Neural cell (in vitro differentiated cells): Measurements from ENCODE around the gene PIGBOS1. TPM values are rescaled to one million over a fixed set of nuclear protein-coding genes. Genes with fewer than 3 reads are reported as not detected.

Experiments
- H2AFZ ChIP-seq: fragments of 200-600, 300-800 bp; sonication (generic), shearing (Covaris generic); 2 replicates; pipeline ENCODE4 v1.6.0; 2014; ENCODE audit warnings: low read depth, mild to moderate bottlenecking, antibody characterized with exemption, low read length, moderate library complexity
- H3F3A ChIP-seq: fragments of 200-600 bp; shearing (Covaris generic); 2 replicates; pipeline ENCODE4 v1.6.1; 2016; ENCODE audit warnings: mild to moderate bottlenecking, moderate library complexity, mixed read lengths, antibody characterized with exemption, low read length; ENCODE audit not compliant: insufficient read depth, poor library complexity, severe bottlenecking
- H3K27ac ChIP-seq: fragments of 200-600, 300-800 bp; sonication (generic), shearing (Covaris generic); 2 replicates; pipeline ENCODE4 v1.5.1; 2014; ENCODE audit warnings: mild to moderate bottlenecking, low read length, moderate library complexity
- H3K27me3 ChIP-seq: fragments of 300-800, 200-600 bp; sonication (generic), shearing (Covaris generic); 2 replicates; pipeline ENCODE4 v1.6.0; 2014; ENCODE audit warnings: mild to moderate bottlenecking, low read depth, low read length, moderate library complexity; ENCODE audit not compliant: insufficient read depth
- H3K36me3 ChIP-seq: fragments of 300-800, 200-600 bp; sonication (generic), shearing (Covaris generic); 2 replicates; pipeline ENCODE4 v1.5.1; 2014; ENCODE audit warnings: mild to moderate bottlenecking, antibody characterized with exemption, low read length, moderate library complexity; ENCODE audit not compliant: insufficient read depth
- H3K4me2 ChIP-seq: fragments of 300-800, 200-600 bp; sonication (generic), shearing (Covaris generic); 2 replicates; pipeline ENCODE4 v1.6.0; 2014; ENCODE audit warnings: mild to moderate bottlenecking, low read length
- H3K4me3 ChIP-seq: fragments of 300-800, 200-600 bp; sonication (generic), shearing (Covaris generic); 2 replicates; pipeline ENCODE4 v1.5.1; 2014; ENCODE audit warnings: mild to moderate bottlenecking, low read length, moderate library complexity
- H3K79me2 ChIP-seq: fragments of 200-600 bp; shearing (Covaris generic); replicated peaks from 2 replicates; pipeline ENCODE4 v1.6.0; 2014; ENCODE audit warnings: mild to moderate bottlenecking, low read length, moderate library complexity; ENCODE audit not compliant: insufficient read depth
- H3K9ac ChIP-seq: fragments of 300-800, 200-600 bp; sonication (generic), shearing (Covaris generic); 2 replicates; pipeline ENCODE4 v1.6.1; 2016; ENCODE audit warnings: mild to moderate bottlenecking, low read length, mixed read lengths
- H3K9me2 ChIP-seq: fragments of 200-600 bp; shearing (Covaris generic); 2 replicates; pipeline ENCODE4 v1.6.1; 2016; ENCODE audit warnings: mild to moderate bottlenecking, low read length, mixed read lengths; ENCODE audit not compliant: insufficient read depth
- H3K9me3 ChIP-seq: fragments of 200-600, 300-800 bp; sonication (generic), shearing (Covaris generic); 2 replicates; pipeline ENCODE4 v1.6.1; 2016; ENCODE audit warnings: mild to moderate bottlenecking, mixed run types, low read length, moderate library complexity, mixed read lengths
- H4K20me1 ChIP-seq: fragments of 200-600 bp; shearing (Covaris generic); 2 replicates; pipeline ENCODE4 v1.6.1; 2016; ENCODE audit warnings: mild to moderate bottlenecking, mixed run types; ENCODE audit not compliant: insufficient read depth
- CTCF ChIP-seq: fragments of 450-650 bp; IDR thresholded peaks from 2 replicates; pipeline ENCODE4 v1.5.1; 2014; ENCODE audit warnings: antibody characterized with exemption, mild to moderate bottlenecking, moderate library complexity; ENCODE audit not compliant: poor library complexity, severe bottlenecking
- EP300 ChIP-seq: fragments of 450-650 bp; conservative IDR thresholded peaks from 2 replicates; pipeline ENCODE4 v1.6.1; 2014; ENCODE audit warnings: antibody characterized with exemption, mild to moderate bottlenecking, moderate library complexity; ENCODE audit not compliant: poor library complexity, severe bottlenecking
- EZH2 ChIP-seq: fragments of 200-600, 300-800 bp; shearing (Covaris generic), sonication (generic); IDR thresholded peaks from 2 replicates; pipeline ENCODE4 v1.6.1; 2014; ENCODE audit warnings: antibody characterized with exemption, low read length, borderline replicate concordance, mild to moderate bottlenecking; ENCODE audit not compliant: insufficient read depth, poor library complexity, severe bottlenecking
- MXI1 ChIP-seq: fragments of 450-650 bp; conservative IDR thresholded peaks from 2 replicates; pipeline ENCODE4 v1.6.1; 2014; ENCODE audit warnings: antibody characterized with exemption, mild to moderate bottlenecking; ENCODE audit not compliant: poor library complexity, severe bottlenecking
- POLR2AphosphoS5 ChIP-seq: IDR thresholded peaks from 2 replicates; pipeline ENCODE4 v1.6.1; 2012
- RAD21 ChIP-seq: fragments of 450-650 bp; conservative IDR thresholded peaks from 2 replicates; pipeline ENCODE4 v1.6.1; 2014; ENCODE audit warnings: antibody characterized with exemption, mild to moderate bottlenecking, moderate library complexity
- REST ChIP-seq: IDR thresholded peaks from 2 replicates; pipeline ENCODE4 v1.6.1; 2012; ENCODE audit warnings: borderline replicate concordance
- SMC3 ChIP-seq: fragments of 450-650 bp; conservative IDR thresholded peaks from 2 replicates; pipeline ENCODE4 v1.6.1; 2014; ENCODE audit warnings: antibody characterized with exemption, mild to moderate bottlenecking, moderate library complexity; ENCODE audit not compliant: poor library complexity
- TAF1 ChIP-seq: IDR thresholded peaks from 2 replicates; pipeline ENCODE4 v1.6.1; 2012; ENCODE audit warnings: low read depth
- polyA plus RNA-seq: library from polyadenylated mRNA; depleted of rRNA; stranded (reverse); fragments of >200 nt; gene quantifications from 2 replicates; pipeline ENCODE4 v1.2.3, GENCODE V29; 2014

The PIGBOS1 gene
- polyA plus RNA-seq, 1 donor from 2014 or later, result 16.4 TPM

GRCh38 chr15:55276324-55276723 lies 42.6 kb downstream of the PIGBOS1 start:
- H3K9me2 ChIP-seq, result no peaks in the 10 kb centered on the region
- H3K9me3 ChIP-seq, result no peaks in the 10 kb centered on the region
- no peak overlapping the region for H3K4me2 ChIP-seq
- no peaks in the 10 kb centered on the region for H3K79me2 ChIP-seq
- H3K27ac ChIP-seq, result no peak overlapping the region
- H4K20me1 ChIP-seq, result no peaks in the 10 kb centered on the region
- no peak overlapping the region for H2AFZ ChIP-seq
- no peak for TF ChIP-seq EP300
- TF ChIP-seq SMC3, result no peak
- TF ChIP-seq CTCF, result no peak
- no peak for TF ChIP-seq MXI1
- TF ChIP-seq TAF1, result no peak
- TF ChIP-seq REST, result no peak
- TF ChIP-seq RAD21, result no peak
- no peak for TF ChIP-seq EZH2
- TF ChIP-seq POLR2AphosphoS5, result no peak
- no peaks in the 10 kb centered on the region for H3K27me3 ChIP-seq
- H3F3A ChIP-seq, result no peaks in the 10 kb centered on the region
- no peak overlapping the region for H3K9ac ChIP-seq
- no peaks in the 10 kb centered on the region for H3K36me3 ChIP-seq
- H3K4me3 ChIP-seq, result no peak overlapping the region

- Histone ChIP-seq H3K27ac (no peak overlapping the region), H3K4me2 (no peak overlapping the region), H3K27me3 (no peaks in the 10 kb centered on the region), H4K20me1 (no peaks in the 10 kb centered on the region), H3K9me2 (no peaks in the 10 kb centered on the region), H3K9me3 (no peaks in the 10 kb centered on the region), H3K79me2 (no peaks in the 10 kb centered on the region), H3K36me3 (no peaks in the 10 kb centered on the region), H3F3A (no peaks in the 10 kb centered on the region), H3K9ac (no peak overlapping the region), H3K4me3 (no peak overlapping the region), H2AFZ (no peak overlapping the region)
- no peak for TF ChIP-seq CTCF
- no peak for TF ChIP-seq EZH2
- TF ChIP-seq MXI1, result no peak
- no peak for TF ChIP-seq EP300
- no peak for TF ChIP-seq SMC3
- no peak for TF ChIP-seq REST
- TF ChIP-seq TAF1, result no peak
- no peak for TF ChIP-seq POLR2AphosphoS5
- no peak for TF ChIP-seq RAD21
These were observed 48.6 kb downstream of the PIGBOS1 start for GRCh38 chr15:55270291-55270690.
